ENCODE results near the gene UNC5C. TPM values are rescaled to one million over a fixed set of nuclear protein-coding genes. Genes with fewer than 3 reads are reported as not detected.
A peak's percentile ranks its signal among the peaks of the same experiment; 100 is the strongest.

UNC5C gene
- total and polyA plus RNA-seq, 2 donors (not counting 1 experiment from before 2014, with no cell fraction given), result 2.0 to 11.6 TPM

GRCh38 chr4:95537863-95538488 is 10.8 kb downstream of the UNC5C start:
- Histone ChIP-seq H3K36me3 (ENCODE audit: control insufficient read depth, insufficient read depth, low read length) (no peaks in the 10 kb centered on the region), H4K20me1 (ENCODE audit: control insufficient read depth, extremely low read depth, insufficient read depth, low read length) (no peaks in the 10 kb centered on the region), H3K79me2 (ENCODE audit: control insufficient read depth, insufficient read depth, low read length) (peaks cover 27% of the 10 kb centered on the region), H2AFZ (ENCODE audit: low read length) (no peak overlapping the region), H3K9ac (ENCODE audit: insufficient read depth, low read length) (peak overlapping the region; percentile 7), H3K9me3 (ENCODE audit: control insufficient read depth, insufficient read depth, low read depth, low read length) (no peaks in the 10 kb centered on the region), H3K4me1 (ENCODE audit: control insufficient read depth, extremely low read depth, insufficient read depth, low read length) (no peaks in the 10 kb centered on the region), H3K4me2 (ENCODE audit: extremely low read depth, insufficient read depth, low read length) (peak overlapping the region; percentile 85), H3K4me3 (replicated peaks in 1 of 4; ENCODE audit: control extremely low read depth in 1 of 4, insufficient read depth in 1 of 4, low read depth in 3 of 4, low read length in 4 of 4) (peak overlapping the region in 2 of 4 experiments; percentile 10 to 35), H3K27me3 (ENCODE audit: control insufficient read depth, insufficient read depth, low read length) (no peaks in the 10 kb centered on the region), H3K27ac (ENCODE audit: insufficient read depth, low read length) (no peak overlapping the region)
- TF ChIP-seq CTCF (conservative IDR thresholded peaks at IDR 0.05 in 1 of 2, IDR thresholded peaks at IDR 0.05 in 1 of 2; ENCODE audit: low read depth in 1 of 2, low read length in 2 of 2), result no peak
- no peak for TF ChIP-seq EZH2 (IDR thresholded peaks at IDR 0.05; ENCODE audit: low read length, missing control alignments)
- DNase-seq (ENCODE audit: low read depth in 2 of 2), result no peak

DNA sequence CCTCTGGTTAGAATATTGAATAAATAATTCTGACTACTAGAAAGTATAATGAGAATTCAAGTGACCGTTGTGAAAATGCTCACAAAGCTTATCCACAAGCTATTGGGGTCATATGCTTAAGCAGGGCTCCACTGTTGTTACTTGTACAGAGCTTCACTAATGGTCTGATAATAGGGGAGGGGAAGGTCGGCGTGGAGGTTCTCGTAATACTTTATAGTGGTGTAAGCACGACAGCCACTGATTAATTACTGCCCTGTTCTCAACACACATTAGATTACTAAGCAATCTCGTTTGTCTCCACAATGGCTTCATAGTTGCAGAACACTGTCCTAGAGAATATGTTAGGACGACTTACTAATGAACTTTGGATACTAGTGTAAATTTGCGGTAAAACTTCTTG is 11.6 kb downstream of the UNC5C start:
- H3K79me2 ChIP-seq (ENCODE audit: control insufficient read depth, insufficient read depth, low read length), result peaks cover 21% of the 10 kb centered on the region
- H3K9me3 ChIP-seq (ENCODE audit: control insufficient read depth, insufficient read depth, low read depth, low read length), result no peaks in the 10 kb centered on the region
- H3K4me2 ChIP-seq (ENCODE audit: extremely low read depth, insufficient read depth, low read length), result peak overlapping the region; percentile 85
- peak overlapping the region; percentile 59 for H2AFZ ChIP-seq (ENCODE audit: low read length)
- H3K9ac ChIP-seq (ENCODE audit: insufficient read depth, low read length), result no peak overlapping the region
- TF ChIP-seq CTCF (conservative IDR thresholded peaks at IDR 0.05 in 1 of 2, IDR thresholded peaks at IDR 0.05 in 1 of 2; ENCODE audit: low read depth in 1 of 2, low read length in 2 of 2) (no peak), EZH2 (IDR thresholded peaks at IDR 0.05; ENCODE audit: low read length, missing control alignments) (no peak)
- peak overlapping the region in 3 of 4 experiments; percentile 2 to 35 (median 8) for H3K4me3 ChIP-seq (replicated peaks in 1 of 4; ENCODE audit: control extremely low read depth in 1 of 4, insufficient read depth in 1 of 4, low read depth in 3 of 4, low read length in 4 of 4)
- no peaks in the 10 kb centered on the region for H3K4me1 ChIP-seq (ENCODE audit: control insufficient read depth, extremely low read depth, insufficient read depth, low read length)
- H3K36me3 ChIP-seq (ENCODE audit: control insufficient read depth, insufficient read depth, low read length), result no peaks in the 10 kb centered on the region
- H3K27me3 ChIP-seq (ENCODE audit: control insufficient read depth, insufficient read depth, low read length), result no peaks in the 10 kb centered on the region
- DNase-seq (ENCODE audit: low read depth in 2 of 2), result peak in 1 of 2 donors; percentile 50
- peak overlapping the region; percentile 43 for H3K27ac ChIP-seq (ENCODE audit: insufficient read depth, low read length)
- no peaks in the 10 kb centered on the region for H4K20me1 ChIP-seq (ENCODE audit: control insufficient read depth, extremely low read depth, insufficient read depth, low read length)

GRCh38 chr4:95536650-95537049 is 12.1 kb downstream of the UNC5C start:
- Histone ChIP-seq H4K20me1 (ENCODE audit: control insufficient read depth, extremely low read depth, insufficient read depth, low read length) (no peaks in the 10 kb centered on the region), H3K27me3 (ENCODE audit: control insufficient read depth, insufficient read depth, low read length) (no peaks in the 10 kb centered on the region), H3K4me3 (replicated peaks in 1 of 4; ENCODE audit: control extremely low read depth in 1 of 4, insufficient read depth in 1 of 4, low read depth in 3 of 4, low read length in 4 of 4) (peak overlapping the region in 3 of 4 experiments; percentile 12 to 35 (median 20)), H3K9ac (ENCODE audit: insufficient read depth, low read length) (no peak overlapping the region), H3K27ac (ENCODE audit: insufficient read depth, low read length) (no peak overlapping the region), H3K9me3 (ENCODE audit: control insufficient read depth, insufficient read depth, low read depth, low read length) (no peaks in the 10 kb centered on the region), H3K36me3 (ENCODE audit: control insufficient read depth, insufficient read depth, low read length) (no peaks in the 10 kb centered on the region), H3K4me2 (ENCODE audit: extremely low read depth, insufficient read depth, low read length) (peak overlapping the region; percentile 23), H3K79me2 (ENCODE audit: control insufficient read depth, insufficient read depth, low read length) (peaks cover 16% of the 10 kb centered on the region), H3K4me1 (ENCODE audit: control insufficient read depth, extremely low read depth, insufficient read depth, low read length) (no peaks in the 10 kb centered on the region), H2AFZ (ENCODE audit: low read length) (no peak overlapping the region)
- TF ChIP-seq CTCF (conservative IDR thresholded peaks at IDR 0.05 in 1 of 2, IDR thresholded peaks at IDR 0.05 in 1 of 2; ENCODE audit: low read depth in 1 of 2, low read length in 2 of 2), result no peak
- no peak for TF ChIP-seq EZH2 (IDR thresholded peaks at IDR 0.05; ENCODE audit: low read length, missing control alignments)
- no peak for DNase-seq (ENCODE audit: low read depth in 2 of 2)

Data from fibroblast of lung (primary cell).